HG03442 (cell line): Measurements from ENCODE around the gene FAM221A.
"Not testable (repeated sequence)": the region's sequence is repeated elsewhere in the genome, so short reads cannot be mapped to it uniquely, and the experiment has no call there.

Source experiments
- ATAC-seq: cut with Tn5 transposase; IDR thresholded peaks from one replicate; pipeline ENCODE4 v1.9.1; 2021; ENCODE audit warnings: mild to moderate bottlenecking, moderate library complexity; ENCODE audit not compliant: unreplicated experiment

The FAM221A gene

DNA sequence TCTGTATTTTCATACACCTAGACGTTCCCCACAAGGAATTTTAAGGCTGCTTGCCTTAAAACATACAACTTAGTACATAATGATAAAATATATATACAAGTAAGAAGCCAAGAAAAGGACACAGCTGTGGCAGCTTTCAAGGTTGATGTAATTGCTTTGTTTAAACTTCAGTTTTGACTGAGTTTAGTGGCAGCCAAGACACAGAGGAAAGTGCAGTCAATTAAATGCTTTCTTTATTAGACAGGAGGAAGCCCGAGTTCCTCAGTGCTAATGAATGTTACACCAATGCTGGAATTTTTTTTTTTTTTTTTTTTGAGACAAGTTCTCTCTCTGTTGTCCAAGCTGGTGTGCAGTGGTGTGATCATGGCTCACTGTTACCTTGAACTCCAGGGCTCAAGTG lies 18.8 kb downstream of the FAM221A start:
- no peak for ATAC-seq

DNA sequence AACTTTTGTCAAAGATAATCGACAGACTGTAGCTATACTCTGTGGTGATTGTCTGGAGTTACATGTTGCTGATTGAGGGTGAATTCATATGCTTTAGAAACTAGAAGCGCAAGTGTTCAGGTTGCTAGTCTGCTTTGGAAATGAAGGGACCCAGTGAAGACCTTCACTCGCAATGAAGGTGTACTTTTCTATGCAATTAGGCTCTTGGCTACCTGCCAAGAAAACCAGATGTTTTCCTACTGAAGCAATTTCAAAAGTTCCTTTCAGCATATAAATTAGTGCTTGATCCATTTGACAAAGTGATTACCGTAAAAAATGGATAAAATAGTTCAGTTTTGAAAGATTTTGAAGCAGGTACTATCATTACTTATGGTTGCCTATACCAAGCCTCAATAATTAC lies 20.0 kb downstream of the FAM221A start:
- ATAC-seq = no peak

DNA sequence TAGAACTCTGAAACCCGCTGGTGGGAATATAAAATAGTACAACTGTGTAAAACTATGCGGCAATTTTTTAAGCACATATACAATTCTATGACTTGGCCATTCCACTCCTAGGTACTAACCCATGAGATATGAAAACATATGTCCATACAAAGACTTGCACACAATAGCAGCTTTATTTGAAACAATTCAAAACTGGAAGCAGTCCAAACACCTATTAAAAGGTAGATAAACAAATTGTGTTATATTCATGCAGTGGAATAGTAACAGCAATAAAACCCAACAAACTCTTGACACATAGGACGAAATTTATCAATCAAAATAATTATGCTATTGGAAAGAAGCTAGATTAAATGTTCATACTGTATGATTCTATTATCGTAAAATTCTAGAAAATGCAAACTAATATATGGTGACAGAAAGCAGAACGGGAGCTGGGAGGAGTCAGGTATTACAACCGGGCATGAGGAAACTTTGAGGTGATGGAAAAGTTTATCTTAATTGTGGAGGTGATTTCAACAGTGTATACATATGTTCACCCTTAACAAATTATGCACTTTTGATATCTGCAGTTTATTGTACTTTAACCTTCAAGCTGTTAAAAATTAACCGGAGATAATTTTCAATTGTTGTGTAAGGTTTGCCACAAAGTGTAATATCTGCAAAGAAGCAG lies 29.2 kb downstream of the FAM221A start:
- no peak for ATAC-seq

DNA sequence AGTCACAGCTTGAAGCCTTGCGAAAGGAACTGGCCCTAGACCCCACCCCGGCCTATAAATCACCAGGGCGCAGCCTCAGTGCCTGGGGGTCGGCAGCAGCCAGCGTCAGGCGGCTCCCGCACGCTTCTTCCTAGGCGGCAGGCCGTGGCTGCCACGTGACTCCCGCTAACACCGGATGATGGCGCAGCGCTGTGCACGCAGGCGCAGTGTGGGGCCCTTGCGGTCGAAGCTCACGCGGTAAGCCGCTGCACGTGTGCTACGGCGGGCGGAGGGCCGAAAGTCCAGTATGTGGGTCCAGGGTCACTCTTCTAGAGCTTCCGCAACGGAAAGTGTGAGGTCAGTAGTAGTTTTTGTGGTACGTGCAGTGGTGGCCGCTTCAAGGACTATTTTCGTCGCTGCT lies 30.0 kb downstream of the FAM221A start, which contains the start of gene STK31:
TSS of gene STK31 (plus strand) at position 220 of the 400 bp plus-strand sequence. CDS start at position 287, 67 bp downstream.
- no peak for ATAC-seq

DNA sequence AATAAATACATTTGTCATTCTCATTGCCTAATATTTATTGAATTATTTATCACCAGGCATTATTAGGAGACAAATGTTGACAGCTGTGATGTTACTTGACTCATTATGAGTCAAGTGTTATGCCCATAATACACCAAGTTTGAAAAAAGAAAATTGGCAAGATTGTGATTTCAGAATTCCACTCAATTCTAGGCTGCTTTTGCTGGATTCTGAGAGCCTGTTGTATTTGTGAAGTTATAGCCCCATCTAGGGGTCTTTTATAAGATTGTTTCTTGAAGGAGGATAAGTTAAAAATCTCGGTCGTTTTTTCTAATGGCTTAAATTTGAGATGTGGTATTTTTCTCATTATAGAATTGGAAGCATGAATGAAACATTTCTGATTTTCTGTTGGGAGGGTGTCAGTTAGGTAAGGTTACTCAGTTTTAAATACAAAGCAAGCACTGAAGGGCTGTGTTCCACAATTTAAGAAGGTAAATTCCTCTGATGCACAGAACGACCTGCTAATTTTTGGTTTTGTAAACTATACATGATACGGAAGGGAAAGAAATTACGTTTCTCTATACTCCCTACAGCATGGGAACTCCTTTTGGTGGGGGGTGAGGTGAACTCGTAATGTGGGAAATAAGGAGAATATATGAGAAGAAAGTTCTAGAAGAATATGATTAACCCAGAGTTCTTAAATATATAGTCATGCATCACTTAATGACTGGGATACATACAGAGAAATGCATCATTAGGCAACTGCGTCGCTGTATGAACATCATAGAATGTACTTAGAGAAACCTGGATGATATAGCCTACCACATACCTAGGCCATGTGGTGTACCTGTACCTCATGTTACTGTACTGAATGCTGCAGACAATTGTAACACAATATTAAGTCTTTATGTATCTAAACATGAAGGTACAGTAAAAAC lies 32.6 kb downstream of the FAM221A start:
- ATAC-seq = no peak

DNA sequence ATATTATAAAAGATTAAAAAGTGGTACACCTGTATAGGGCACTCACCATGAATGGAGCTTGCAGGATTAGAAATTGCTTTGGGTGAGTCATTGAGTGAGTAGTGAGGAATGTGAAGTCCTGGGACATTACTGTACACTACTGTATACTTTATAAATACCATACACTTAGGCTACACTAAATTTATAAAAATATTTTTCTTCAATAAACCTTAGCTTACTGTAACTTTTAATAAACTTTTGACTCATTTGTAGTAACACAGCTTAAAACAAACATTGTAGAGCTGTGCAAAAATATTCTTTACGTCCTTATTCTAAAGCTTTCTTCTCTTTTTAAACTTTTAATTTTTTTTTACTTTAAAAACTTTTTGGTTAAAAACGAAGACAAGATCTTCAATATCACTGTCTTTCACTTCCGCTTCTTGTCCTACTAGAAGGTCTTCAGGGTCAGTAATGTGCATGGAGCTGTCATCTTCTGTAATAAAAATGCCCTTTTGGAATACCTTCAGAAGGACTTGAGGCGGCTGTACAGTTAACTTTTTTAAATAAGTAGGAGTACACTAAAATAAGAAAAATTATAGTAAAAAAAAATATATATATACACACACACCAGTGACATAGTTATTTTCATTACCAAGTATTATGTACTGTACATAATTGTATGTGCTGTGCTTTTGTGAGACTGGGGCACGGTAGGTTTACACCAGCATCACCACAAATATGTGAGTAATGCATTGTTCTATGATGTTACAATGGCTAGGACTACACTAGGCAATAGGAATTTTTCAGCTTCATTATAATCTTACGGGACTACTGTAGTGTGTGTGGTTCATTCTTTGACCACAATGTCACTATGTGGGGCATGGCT lies 33.5 kb downstream of the FAM221A start:
- no peak for ATAC-seq

DNA sequence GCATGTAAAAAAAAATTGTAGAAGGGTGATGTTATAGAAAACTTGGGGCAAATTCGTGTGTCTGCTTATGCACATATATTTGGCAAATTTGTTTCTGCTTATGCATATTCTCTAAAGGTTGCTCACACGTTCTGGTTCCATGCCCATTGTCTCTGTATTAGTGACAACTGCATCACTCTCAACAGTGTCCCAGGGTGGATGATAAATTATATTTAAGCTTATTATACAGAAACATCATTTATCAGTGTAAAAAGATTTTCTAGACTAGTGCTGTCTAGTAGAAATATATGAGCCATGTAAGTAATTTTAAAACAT lies 34.1 kb downstream of the FAM221A start:
- no peak for ATAC-seq

DNA sequence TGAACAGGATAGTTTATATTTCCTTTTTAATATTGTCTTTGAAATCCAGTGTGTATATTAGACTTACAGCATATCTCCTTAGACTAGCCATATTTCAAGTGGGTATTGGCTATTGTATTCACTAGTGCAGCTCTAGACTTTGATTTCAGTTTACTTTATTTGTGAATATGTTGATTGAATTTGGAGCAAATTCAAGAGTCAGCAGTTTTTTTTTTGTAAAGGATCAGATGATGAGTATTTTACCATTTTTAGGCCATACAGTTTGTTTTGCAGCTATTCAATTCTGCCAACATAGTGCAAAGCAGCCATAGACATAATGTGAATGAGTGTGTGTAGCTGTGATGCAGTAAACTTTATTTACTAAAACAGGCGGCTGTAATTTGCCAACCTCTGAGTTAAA lies 34.6 kb downstream of the FAM221A start:
- no peak for ATAC-seq

DNA sequence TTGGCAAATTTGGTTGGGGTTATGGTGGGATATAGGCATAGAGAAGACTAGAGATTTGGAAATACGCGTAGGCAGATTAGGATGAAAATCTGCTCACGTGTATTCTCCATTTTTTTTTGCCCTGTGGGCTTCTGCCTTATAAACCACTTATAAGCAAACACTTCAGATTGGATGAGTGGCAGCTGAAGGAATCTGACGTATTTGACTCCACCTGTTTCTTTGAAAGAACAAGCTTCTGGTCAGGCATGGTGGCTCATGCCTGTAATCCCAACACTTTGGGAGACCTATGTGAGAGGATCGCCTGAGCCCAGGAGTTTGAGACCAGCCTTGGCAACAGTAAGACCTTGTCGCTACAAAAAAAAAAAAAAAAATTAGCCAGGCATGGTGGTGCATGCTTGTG lies 35.1 kb downstream of the FAM221A start:
- ATAC-seq = no peak

DNA sequence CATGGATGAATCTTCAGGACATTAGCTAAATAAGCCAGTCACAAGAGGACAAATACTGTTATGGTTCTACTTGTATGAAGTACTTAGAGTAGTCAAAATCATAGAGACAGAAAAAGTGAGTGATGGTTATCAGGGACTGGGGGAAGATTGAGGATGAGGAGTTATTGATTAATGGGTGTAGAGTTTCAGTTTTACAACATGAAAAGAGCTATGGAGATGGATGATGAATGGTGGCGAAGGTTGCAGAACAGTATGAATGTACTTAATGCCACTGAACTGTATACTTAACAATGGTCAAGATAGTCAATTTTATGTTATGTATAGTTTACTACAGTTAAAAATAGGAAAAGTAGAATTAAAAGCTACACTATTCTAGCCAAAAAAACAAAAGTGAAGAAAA lies 37.8 kb downstream of the FAM221A start:
- no peak for ATAC-seq

DNA sequence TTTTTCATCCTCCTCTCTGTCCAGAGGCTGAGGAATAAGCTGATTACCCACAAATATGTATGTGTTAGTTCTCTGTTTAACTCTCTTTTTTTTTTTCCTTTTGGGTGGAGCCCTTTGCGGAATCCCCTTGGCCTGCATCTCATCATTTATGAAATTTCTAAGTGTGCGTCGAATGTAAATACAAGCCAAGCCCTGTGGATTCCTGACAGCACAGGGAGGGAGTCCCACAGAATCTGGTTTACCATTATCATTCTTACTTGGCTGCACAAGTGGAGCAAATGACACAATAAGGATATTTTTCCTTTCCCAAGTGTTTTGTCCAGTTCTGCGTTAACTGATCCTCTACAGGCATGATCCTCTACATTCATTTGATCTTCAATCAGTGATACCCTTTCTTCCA lies 41.5 kb downstream of the FAM221A start:
- ATAC-seq = no peak

DNA sequence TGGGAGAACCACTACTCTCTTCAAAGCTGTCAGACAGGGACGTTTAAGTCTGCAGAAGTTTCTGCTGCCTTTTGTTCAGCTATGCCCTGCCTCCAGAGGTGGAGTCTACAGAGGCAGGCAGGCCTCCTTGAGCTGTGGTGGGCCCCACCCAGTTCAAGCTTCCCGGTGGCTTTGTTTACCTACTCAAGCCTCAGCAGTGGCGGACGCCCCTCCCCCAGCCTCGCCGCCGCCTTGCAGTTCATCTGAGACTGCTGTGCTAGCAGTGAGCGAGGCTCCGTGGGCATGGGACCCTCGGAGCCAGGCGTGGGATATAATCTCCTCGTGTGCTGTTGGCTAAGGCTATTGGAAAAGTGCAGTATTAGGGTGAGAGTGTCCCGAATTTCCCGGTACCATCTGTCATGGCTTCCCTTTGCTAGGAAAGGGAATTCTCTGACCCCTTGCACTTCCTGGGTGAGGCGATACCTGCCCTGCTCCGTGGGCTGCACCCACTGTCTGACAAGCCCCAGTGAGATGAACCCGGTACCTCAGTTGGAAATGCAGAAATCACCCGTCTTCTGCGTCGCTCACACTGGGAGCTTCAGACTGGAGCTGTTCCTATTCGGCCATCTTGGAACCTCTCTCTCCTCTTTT lies 42.7 kb downstream of the FAM221A start:
- not testable (repeated sequence) for ATAC-seq

DNA sequence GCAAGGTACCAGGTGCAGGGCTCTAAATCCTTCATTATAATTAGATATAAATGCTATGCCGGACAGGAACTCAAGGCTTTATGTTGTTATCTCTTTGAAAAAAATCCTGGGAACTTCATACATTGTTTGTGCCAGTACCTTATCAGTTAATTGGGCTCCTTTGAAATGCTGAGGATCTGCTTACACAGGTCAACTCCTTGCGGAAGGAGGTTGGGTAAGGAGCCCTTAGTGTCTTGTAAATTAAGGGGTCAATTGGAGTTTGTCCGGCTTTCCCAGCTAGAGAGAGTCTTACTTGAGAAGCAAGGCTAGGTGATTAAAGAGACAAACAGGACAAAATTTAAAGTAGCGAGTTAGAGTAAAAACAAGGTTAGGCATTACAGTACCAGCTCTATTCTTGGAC lies 44.1 kb downstream of the FAM221A start:
- ATAC-seq = not testable (repeated sequence)

DNA sequence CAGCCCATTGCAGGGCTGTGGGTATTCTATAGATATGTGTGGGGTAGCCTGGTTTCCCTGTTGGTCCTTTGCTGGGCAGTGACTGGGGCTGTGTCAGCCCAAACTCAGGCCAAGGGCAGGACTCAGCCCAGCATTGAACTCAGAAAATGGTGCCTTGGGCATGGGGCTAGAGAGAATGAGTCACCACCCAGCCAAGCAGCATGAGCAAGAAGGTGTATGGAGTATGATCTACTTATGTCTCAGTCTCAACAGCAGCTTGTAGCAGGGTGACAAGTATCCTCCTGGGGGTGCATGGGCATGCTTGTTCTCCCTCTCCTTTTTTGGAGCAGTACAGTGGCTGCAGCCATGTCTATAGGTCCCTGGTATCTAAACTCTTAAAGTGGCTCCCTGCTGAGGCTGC lies 62.1 kb downstream of the FAM221A start:
- no peak for ATAC-seq

DNA sequence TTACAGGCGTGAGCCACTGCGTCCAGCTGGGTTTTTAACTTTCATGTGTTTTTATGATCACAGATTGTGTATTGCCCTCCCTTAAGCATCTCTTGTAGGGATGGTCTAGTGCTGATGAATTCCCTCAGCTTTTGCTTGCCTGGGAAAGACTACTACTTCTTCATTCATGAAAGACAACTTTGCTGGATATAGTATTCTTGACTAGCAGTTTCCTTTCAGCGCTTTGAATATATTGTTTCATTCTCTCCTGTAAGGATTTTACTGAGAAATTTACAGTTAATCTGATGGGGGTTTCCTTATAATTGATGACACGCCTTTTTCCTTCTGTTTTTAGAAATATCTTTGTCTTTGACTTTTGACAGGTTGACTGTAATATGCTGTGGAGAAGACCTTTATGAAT lies 63.2 kb downstream of the FAM221A start:
- no peak for ATAC-seq

DNA sequence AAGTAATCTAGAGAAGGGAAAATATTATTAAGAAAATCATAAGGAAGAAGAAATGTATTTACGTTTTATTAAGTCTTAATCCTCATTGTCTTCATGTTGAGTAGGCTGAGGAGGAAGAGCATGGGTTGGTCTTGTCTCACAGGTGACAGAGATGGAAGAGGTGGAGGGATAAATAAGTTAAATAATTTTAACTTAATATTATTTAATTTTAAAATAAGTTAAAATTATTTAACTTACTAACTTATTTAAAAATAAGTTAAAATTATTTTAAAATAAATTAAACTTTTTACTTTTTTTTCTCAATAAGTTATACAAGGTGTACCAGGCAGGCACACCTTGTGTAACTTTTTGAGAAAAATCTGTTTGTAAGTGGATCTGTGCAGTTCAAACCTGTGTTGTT lies 66.6 kb downstream of the FAM221A start:
- no peak for ATAC-seq

DNA sequence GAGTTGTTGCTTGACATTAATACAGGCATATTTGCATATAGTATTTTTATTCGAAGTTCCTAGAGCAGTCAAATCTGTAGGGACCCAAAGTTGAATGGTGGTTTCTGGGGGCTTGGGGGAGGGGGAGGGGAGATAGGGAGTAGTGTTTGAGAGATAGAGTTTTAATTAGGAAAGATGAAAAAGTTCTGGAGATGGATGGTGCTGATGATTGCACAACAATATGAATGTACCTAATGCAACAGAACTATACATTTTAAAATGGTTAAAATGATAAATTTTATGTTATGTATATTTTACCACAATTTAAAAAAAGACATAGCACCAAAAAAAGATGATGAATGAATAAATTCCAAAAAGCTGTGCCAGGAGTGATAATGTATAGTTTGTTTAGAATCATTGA lies 71.9 kb downstream of the FAM221A start:
- ATAC-seq = no peak
